ENCODE measurements around the gene SAMD9.
"Not testable (repeated sequence)": the region's sequence is repeated elsewhere in the genome, so short reads cannot be mapped to it uniquely, and the experiment has no call there.

The SAMD9 gene

DNA sequence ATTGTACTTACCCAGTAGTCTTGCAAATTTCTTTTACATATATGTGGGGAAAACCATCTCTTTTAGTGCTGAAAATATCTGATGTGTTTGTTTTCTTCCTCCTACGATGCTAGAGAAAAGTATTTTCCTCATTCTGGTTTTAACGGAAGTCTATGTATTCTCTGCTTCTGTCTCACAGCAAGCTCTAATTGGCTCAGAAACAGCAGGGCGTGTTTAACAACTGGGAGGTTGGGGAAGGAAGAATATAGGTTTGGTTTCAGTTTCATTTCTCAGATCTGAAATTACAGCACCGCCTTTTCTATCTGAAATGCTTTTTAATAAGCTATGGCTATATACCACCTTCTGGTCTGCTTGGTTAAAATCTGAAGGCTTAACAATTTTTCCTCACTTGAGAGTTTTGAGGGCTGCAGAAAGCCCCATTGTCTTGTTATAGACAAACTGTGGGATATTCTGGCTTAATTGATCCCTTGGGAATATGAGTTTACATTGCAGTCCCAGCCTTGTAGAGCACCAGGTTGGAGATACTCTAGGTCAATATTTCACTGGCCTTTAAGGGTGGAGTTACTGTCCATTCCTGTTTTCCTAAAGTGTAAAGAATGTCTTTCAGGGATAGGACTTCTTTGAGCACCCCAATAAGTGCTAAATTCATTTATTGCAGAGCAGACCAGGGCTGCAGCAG lies at the start of gene SAMD9:
SAMD9 (minus strand) TSS at position 128 of the 679 bp plus-strand sequence. CDS start 11,882 bp downstream, outside the sequence.
- DNase-seq (ENCODE audit: low read depth in 2 of 2): peak; percentile 12 to 17

DNA sequence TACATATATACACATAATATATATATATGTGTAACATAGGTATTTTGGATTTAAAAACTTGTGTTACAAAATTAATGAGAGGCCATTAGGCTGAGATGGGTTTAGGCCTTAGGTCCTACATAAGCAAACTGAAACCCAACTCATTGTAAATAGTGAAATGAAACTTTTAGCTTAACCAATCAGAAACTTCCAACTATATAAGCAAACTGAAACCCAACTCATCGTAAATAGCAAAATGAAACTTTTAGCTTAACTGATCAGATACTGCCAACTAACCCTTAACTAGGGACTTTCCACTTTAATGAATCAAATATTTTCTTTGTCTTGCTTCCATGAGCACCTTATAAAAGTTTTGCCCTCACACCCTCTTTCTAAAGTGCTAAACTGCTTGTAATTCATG lies 47.7 kb upstream of the SAMD9 start:
- DNase-seq (ENCODE audit: low read depth in 2 of 2): no peak

DNA sequence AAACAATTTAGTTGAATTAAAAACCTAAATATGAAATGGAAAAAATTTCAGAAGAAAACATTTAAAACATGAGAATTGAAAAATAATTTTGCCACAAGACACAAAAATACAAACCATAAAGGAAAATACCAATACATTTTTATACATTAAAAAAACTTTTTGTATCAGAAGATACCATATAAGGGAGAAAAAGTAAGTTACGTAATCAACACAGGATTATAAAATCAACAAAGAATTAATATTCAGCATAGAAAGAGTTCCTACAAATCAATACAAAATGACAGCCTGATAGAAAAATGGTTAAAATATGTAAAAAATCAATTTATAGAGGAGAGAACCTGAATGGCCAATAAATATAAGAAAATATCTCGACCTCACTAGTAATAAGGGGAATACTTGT lies 47.0 kb upstream of the SAMD9 start:
- no peak for DNase-seq (ENCODE audit: low read depth in 2 of 2)

DNA sequence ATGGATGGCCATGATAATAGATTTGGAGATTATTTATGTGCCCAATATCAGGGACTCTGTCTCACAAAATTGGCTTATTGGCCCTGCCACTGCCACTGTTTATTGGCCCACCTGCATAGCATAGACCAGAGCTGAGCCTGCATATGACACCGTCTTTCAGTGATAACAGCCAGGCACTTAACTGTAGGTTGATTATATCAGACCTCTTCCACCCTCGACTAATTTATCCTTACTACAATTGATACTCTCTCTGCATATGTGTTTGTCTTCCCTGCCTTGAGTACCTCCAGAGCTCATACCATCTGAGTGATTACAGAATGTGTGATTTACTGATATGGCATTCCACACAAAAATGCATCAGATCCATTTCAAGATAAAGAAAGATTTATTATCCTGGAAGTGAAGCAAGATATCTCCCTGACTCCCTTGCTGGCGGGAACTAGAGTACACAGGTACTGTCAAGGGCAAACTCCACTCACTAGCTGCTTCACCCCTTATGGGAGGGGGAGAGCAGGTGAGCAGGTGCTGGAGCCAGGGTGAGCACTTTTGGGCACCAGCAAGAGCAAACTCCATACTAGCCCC lies 43.5 kb upstream of the SAMD9 start:
- no peak for DNase-seq (ENCODE audit: low read depth in 2 of 2)

DNA sequence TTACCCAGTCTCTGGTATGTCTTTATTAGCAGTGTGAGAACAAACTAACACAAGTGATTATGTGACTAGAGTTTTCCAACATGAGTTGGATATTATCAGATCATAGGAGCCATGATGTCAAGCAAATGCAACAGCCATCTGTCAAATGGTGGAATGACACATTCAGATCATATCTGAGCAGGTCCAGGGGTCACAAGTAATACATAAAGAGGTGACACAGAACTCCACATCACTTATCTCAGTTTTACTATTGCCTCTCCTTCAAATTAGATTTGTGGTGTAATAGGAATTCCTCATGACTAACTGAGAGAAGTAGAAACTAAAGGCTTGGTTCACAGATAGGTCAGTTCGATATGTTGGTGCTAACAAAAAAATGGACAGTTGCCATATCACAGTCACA lies 42.6 kb upstream of the SAMD9 start:
- DNase-seq (ENCODE audit: low read depth in 2 of 2): no peak

- DNase-seq (ENCODE audit: low read depth in 2 of 2): no peak
These were observed 41.7 kb upstream of the SAMD9 start for GRCh38 chr7:93159490-93159889.

DNA sequence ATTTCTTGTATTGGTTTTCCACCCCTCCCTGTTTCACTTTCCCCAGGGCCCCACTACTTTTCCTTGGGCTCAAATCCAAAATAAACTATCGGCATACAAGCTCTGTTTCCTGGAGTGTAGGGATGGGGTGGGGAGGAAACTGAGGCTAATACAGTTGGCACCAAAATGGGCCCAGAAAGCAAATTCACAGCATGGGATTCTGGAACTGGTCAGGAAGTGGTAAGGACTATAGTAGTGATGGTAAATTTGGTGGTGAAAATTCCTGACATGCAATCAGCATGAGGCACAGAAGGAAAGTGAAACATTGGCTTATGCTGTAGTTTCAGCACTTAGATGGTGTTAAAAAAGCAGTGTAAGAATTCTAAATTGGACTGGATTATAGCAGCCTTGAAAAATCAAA lies 39.1 kb upstream of the SAMD9 start:
- no peak for DNase-seq (ENCODE audit: low read depth in 2 of 2)

- DNase-seq (ENCODE audit: low read depth in 2 of 2): no peak
These were observed 32.5 kb upstream of the SAMD9 start for GRCh38 chr7:93150200-93150835.

DNA sequence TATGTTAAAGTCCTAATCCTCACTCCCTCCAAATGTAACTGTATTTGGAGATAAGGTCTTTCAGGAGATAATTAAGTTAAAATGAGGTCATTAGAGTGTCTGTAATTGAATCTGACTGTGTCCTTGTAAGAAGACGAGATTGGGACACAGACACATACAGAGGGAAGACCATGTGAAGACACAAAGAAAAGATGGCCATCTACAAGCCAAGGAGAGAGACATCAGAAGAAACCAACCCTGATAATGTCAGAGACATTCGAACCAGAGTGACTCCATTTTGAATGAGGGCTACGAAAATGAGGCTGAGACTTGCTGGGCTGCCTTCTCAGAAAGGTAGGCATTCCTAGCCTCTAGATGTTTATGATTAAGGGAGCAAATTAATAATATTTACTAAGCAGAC lies 30.9 kb upstream of the SAMD9 start:
- no peak for DNase-seq (ENCODE audit: low read depth in 2 of 2)

- no peak for DNase-seq (ENCODE audit: low read depth in 2 of 2)
These were observed 30.4 kb upstream of the SAMD9 start, which contains the start of gene SAMD9L for GRCh38 chr7:93148144-93148543. Gene SAMD9L (minus strand): TSS chr7:93148385. CDS start chr7:93135971, 12,414 bp downstream.

GRCh38 chr7:93147363-93147762 lies 29.6 kb upstream of the SAMD9 start:
- no peak for DNase-seq (ENCODE audit: low read depth in 2 of 2)

DNA sequence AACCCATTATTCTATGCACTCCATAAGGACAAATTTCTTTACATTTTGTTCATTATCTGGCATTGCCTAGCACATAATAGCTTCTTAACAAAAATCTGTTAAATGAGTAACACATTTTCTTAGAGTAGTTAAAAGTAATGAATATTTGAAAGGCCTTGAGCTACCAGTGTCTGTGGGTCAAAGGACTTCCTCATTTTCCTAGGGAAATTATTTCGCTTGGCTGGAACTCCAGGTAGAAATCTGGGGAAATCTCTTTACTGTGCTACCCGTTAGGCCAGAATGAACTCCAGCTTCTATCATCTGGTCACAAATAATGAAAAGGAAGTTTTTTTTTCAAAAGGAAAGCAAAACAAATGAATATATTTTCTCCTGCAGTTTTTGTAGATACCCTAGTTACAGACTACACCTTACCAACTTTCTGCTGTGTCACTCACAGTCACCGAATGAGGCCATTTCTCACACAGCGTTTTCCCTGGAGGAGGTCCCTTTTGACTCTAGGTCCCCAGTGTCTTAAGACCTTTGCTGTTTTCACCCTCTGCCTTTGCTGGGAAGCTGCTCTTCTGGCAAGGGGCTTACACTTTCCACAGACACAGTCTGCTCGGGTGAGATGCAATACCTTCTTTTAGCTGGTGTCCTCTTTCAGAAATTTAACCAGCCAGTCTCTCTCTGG lies 28.8 kb upstream of the SAMD9 start:
- DNase-seq (ENCODE audit: low read depth in 2 of 2): no peak

DNA sequence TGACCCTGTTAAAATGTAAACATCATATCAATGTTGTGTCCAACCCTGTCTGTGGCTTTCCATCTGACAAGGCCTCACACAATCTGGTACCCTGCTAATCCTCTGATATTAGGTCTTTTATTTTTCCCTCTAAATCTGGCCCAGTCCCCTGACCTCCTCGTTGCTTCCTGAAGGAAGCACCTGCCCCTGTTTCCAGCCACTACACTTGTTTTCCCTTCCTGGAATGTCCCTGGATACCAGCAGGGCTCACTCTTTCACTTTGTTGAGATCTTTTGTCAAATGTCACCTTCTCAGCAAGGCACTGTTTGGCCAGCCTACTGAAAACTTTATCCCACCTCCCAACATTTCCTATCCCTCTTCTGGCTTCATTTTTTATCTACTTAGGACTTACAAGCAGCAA lies 28.3 kb upstream of the SAMD9 start:
- no peak for DNase-seq (ENCODE audit: low read depth in 2 of 2)

- no peak for DNase-seq (ENCODE audit: low read depth in 2 of 2)
These were observed 27.6 kb upstream of the SAMD9 start for GRCh38 chr7:93145354-93145753.

DNA sequence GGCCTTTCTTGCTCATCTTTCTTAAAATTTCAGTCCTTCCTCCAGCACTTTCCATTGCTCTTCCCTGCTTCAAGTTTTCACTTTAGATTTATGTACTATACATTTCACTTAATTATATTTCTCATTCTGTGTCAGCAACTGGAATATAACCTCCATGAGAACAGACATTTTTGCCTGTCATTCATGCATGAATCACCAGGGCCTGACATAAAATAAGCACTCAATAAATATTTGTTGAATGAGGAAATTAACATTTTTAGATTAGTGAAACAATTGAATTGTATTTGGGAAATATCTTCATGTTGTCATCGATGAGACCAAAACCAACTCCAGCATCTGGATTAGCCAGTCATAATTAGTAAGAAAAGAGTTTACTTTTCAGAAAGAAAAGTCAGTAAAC lies 24.3 kb upstream of the SAMD9 start:
- DNase-seq (ENCODE audit: low read depth in 2 of 2): no peak

- no peak for DNase-seq (ENCODE audit: low read depth in 2 of 2)
These were observed 22.9 kb upstream of the SAMD9 start for GRCh38 chr7:93140582-93141191.

- DNase-seq (ENCODE audit: low read depth in 2 of 2): no peak
These were observed 20.8 kb upstream of the SAMD9 start for GRCh38 chr7:93138576-93138975.

GRCh38 chr7:93133005-93133404 lies 15.2 kb upstream of the SAMD9 start:
- DNase-seq (ENCODE audit: low read depth in 2 of 2): no peak

DNA sequence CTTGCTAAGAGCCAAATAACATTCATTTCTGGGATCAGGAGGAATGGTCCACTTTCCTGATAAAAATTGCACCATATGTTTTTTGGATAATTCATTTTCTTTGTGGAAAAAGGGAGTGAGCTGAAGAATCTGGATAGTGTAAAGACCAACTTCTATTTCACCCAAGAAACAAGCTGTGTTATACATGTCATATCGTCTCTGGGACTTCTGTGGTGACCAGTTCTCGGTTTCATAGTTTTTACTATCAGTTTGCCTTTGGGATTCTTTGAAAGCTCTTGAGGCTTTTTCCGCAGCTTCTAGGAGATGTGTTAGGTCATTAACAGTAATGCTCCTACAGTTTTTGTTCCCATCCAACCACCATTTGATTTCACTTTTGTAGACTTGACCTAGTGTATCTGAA lies 14.4 kb upstream of the SAMD9 start:
- DNase-seq (ENCODE audit: low read depth in 2 of 2): no peak

DNA sequence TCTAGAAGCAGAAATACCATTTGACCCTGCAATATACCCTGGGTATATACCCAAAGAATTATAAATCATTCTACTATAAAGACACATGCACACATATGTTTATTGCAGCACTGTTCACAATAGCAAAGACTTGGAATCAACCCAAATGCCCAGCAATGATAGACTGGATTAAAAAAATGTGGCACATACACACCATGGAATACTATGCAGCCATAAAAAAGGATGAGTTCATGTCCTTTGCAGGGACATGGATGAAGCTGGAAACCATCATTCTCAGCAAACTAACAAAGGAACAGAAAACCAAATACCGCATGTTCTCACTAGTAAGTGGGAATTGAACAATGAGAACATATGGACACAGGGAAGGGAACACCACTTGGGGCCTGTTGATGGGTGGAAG lies 9.2 kb upstream of the SAMD9 start:
- not testable (repeated sequence) for DNase-seq (ENCODE audit: low read depth in 2 of 2)

DNA sequence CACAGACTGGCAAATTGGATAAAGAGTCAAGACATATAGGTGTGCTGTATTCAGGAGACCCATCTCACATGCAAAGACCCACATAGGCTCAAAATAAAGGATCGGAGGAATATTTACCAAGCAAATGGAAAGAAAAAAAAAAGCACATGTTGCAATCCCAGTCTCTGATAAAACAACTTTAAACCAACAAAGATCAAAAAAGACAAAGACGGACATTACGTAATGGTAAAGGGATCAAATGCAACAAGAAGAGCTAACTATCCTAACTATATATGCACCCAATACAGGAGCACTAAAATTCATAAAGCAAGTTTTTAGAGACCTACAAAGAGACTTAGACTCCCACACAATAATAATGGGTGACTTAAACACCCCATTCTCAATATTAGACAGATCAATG lies 5.8 kb upstream of the SAMD9 start:
- DNase-seq (ENCODE audit: low read depth in 2 of 2): not testable (repeated sequence)
